Measurements from ENCODE around the gene BBS1.

The BBS1 gene

GRCh38 chr11:66549696-66550095, 39.3 kb downstream of the BBS1 start:
- peaks cover 5 to 36% of the 10 kb centered on the region in 2 experiments for H3K27me3 ChIP-seq (ENCODE audit: control insufficient read depth in 1 of 2, insufficient read depth in 1 of 2, low read length in 2 of 2)
- no peak overlapping the region for H3K27ac ChIP-seq (ENCODE audit: low read length, poor library complexity, severe bottlenecking)
- no peak overlapping the region for H3K18ac ChIP-seq (ENCODE audit: low read depth in 1 of 2, low read length in 2 of 2)
- H2BK5ac ChIP-seq (ENCODE audit: low read depth, low read length, poor library complexity, severe bottlenecking), result no peak overlapping the region
- no peak overlapping the region for H4K91ac ChIP-seq (ENCODE audit: low read length)
- DNase-seq, result no peak
- H2BK120ac ChIP-seq (ENCODE audit: low read depth, low read length), result no peak overlapping the region
- H3K36me3 ChIP-seq (ENCODE audit: control insufficient read depth in 1 of 2, insufficient read depth in 2 of 2, low read depth in 1 of 2, low read length in 2 of 2), result no peaks in the 10 kb centered on the region
- H3K79me1 ChIP-seq (replicated peaks; ENCODE audit: low read length, poor library complexity, severe bottlenecking), result no peaks in the 10 kb centered on the region
- H2BK12ac ChIP-seq (ENCODE audit: low read length in 2 of 2), result no peak overlapping the region
- H3K4me2 ChIP-seq (ENCODE audit: low read length, poor library complexity, severe bottlenecking), result no peak overlapping the region
- WGBS, result 89% methylated on average over 3 of the region's 3 CpGs
- H3K9me3 ChIP-seq (ENCODE audit: control insufficient read depth, low read length), result no peaks in the 10 kb centered on the region
- no peak overlapping the region for H3K4ac ChIP-seq (ENCODE audit: low read depth in 1 of 2, low read length in 2 of 2)
- H2AFZ ChIP-seq (ENCODE audit: low read depth, low read length), result no peak overlapping the region
- H2AK5ac ChIP-seq (ENCODE audit: low read length, severe bottlenecking), result no peak overlapping the region
- no peak overlapping the region for H2BK15ac ChIP-seq (ENCODE audit: low read depth, poor library complexity, severe bottlenecking)
- H3K4me1 ChIP-seq (ENCODE audit: control insufficient read depth, insufficient read depth, low read depth, low read length), result peaks cover 14% of the 10 kb centered on the region
- H3K14ac ChIP-seq (ENCODE audit: low read length in 2 of 2), result no peak overlapping the region
- no peak overlapping the region for H3K9ac ChIP-seq (ENCODE audit: low read length)
- no peak overlapping the region for H3K4me3 ChIP-seq (ENCODE audit: insufficient read depth in 1 of 2, low read depth in 1 of 2, low read length in 2 of 2)
- no peak overlapping the region for H3K23ac ChIP-seq (ENCODE audit: low read length in 2 of 2)
- H4K8ac ChIP-seq (ENCODE audit: low read length), result no peak overlapping the region

- no peak overlapping the region for H2BK120ac ChIP-seq (ENCODE audit: low read depth, low read length)
- no peaks in the 10 kb centered on the region for H3K36me3 ChIP-seq (ENCODE audit: control insufficient read depth in 1 of 2, insufficient read depth in 2 of 2, low read depth in 1 of 2, low read length in 2 of 2)
- no peaks in the 10 kb centered on the region for H3K9me3 ChIP-seq (ENCODE audit: control insufficient read depth, low read length)
- no peak overlapping the region for H4K91ac ChIP-seq (ENCODE audit: low read length)
- peaks cover 5 to 41% of the 10 kb centered on the region in 2 experiments for H3K27me3 ChIP-seq (ENCODE audit: control insufficient read depth in 1 of 2, insufficient read depth in 1 of 2, low read length in 2 of 2)
- H3K9ac ChIP-seq (ENCODE audit: low read length), result no peak overlapping the region
- H2AK5ac ChIP-seq (ENCODE audit: low read length, severe bottlenecking), result no peak overlapping the region
- H2AFZ ChIP-seq (ENCODE audit: low read depth, low read length), result no peak overlapping the region
- no peak overlapping the region for H2BK5ac ChIP-seq (ENCODE audit: low read depth, low read length, poor library complexity, severe bottlenecking)
- no peaks in the 10 kb centered on the region for H3K79me1 ChIP-seq (replicated peaks; ENCODE audit: low read length, poor library complexity, severe bottlenecking)
- no peak for DNase-seq
- no peak overlapping the region for H3K23ac ChIP-seq (ENCODE audit: low read length in 2 of 2)
- H2BK12ac ChIP-seq (ENCODE audit: low read length in 2 of 2), result no peak overlapping the region
- H2BK15ac ChIP-seq (ENCODE audit: low read depth, poor library complexity, severe bottlenecking), result no peak overlapping the region
- no peak overlapping the region for H4K8ac ChIP-seq (ENCODE audit: low read length)
- no peak overlapping the region for H3K4me2 ChIP-seq (ENCODE audit: low read length, poor library complexity, severe bottlenecking)
- H3K4me1 ChIP-seq (ENCODE audit: control insufficient read depth, insufficient read depth, low read depth, low read length), result peaks cover 11% of the 10 kb centered on the region
- no peak overlapping the region for H3K4me3 ChIP-seq (ENCODE audit: insufficient read depth in 1 of 2, low read depth in 1 of 2, low read length in 2 of 2)
- WGBS, result 77% methylated on average over 4 of the region's 4 CpGs
- no peak overlapping the region for H3K14ac ChIP-seq (ENCODE audit: low read length in 2 of 2)
- H3K4ac ChIP-seq (ENCODE audit: low read depth in 1 of 2, low read length in 2 of 2), result no peak overlapping the region
- H3K27ac ChIP-seq (ENCODE audit: low read length, poor library complexity, severe bottlenecking), result no peak overlapping the region
- H3K18ac ChIP-seq (ENCODE audit: low read depth in 1 of 2, low read length in 2 of 2), result no peak overlapping the region
These were observed 40.5 kb downstream of the BBS1 start for GRCh38 chr11:66550887-66551286.

GRCh38 chr11:66554602-66555001, 44.2 kb downstream of the BBS1 start:
- no peak overlapping the region for H2BK120ac ChIP-seq (ENCODE audit: low read depth, low read length)
- H3K23ac ChIP-seq (ENCODE audit: low read length in 2 of 2), result no peak overlapping the region
- no peak overlapping the region for H3K14ac ChIP-seq (ENCODE audit: low read length in 2 of 2)
- no peaks in the 10 kb centered on the region for H3K79me1 ChIP-seq (replicated peaks; ENCODE audit: low read length, poor library complexity, severe bottlenecking)
- H3K4me1 ChIP-seq (ENCODE audit: control insufficient read depth, insufficient read depth, low read depth, low read length), result no peaks in the 10 kb centered on the region
- H3K18ac ChIP-seq (ENCODE audit: low read depth in 1 of 2, low read length in 2 of 2), result no peak overlapping the region
- H4K91ac ChIP-seq (ENCODE audit: low read length), result no peak overlapping the region
- H2BK15ac ChIP-seq (ENCODE audit: low read depth, poor library complexity, severe bottlenecking), result no peak overlapping the region
- H2AK5ac ChIP-seq (ENCODE audit: low read length, severe bottlenecking), result no peak overlapping the region
- H3K9ac ChIP-seq (ENCODE audit: low read length), result no peak overlapping the region
- H3K9me3 ChIP-seq (ENCODE audit: control insufficient read depth, low read length), result no peaks in the 10 kb centered on the region
- no peak overlapping the region for H3K4me3 ChIP-seq (ENCODE audit: insufficient read depth in 1 of 2, low read depth in 1 of 2, low read length in 2 of 2)
- no peaks in the 10 kb centered on the region for H3K36me3 ChIP-seq (ENCODE audit: control insufficient read depth in 1 of 2, insufficient read depth in 2 of 2, low read depth in 1 of 2, low read length in 2 of 2)
- no peak overlapping the region for H2BK5ac ChIP-seq (ENCODE audit: low read depth, low read length, poor library complexity, severe bottlenecking)
- H3K27me3 ChIP-seq (ENCODE audit: control insufficient read depth in 1 of 2, insufficient read depth in 1 of 2, low read length in 2 of 2), result peaks cover 11 to 43% of the 10 kb centered on the region in 2 experiments
- H4K8ac ChIP-seq (ENCODE audit: low read length), result no peak overlapping the region
- no peak overlapping the region for H3K4me2 ChIP-seq (ENCODE audit: low read length, poor library complexity, severe bottlenecking)
- no peak for DNase-seq
- no peak overlapping the region for H3K27ac ChIP-seq (ENCODE audit: low read length, poor library complexity, severe bottlenecking)
- H2BK12ac ChIP-seq (ENCODE audit: low read length in 2 of 2), result no peak overlapping the region
- 86% methylated on average over 5 of the region's 5 CpGs for WGBS
- H3K4ac ChIP-seq (ENCODE audit: low read depth in 1 of 2, low read length in 2 of 2), result no peak overlapping the region
- H2AFZ ChIP-seq (ENCODE audit: low read depth, low read length), result no peak overlapping the region

- Histone ChIP-seq H3K9ac (ENCODE audit: low read length) (no peak overlapping the region), H2AFZ (ENCODE audit: low read depth, low read length) (no peak overlapping the region), H3K27ac (ENCODE audit: low read length, poor library complexity, severe bottlenecking) (no peak overlapping the region), H3K4ac (ENCODE audit: low read depth in 1 of 2, low read length in 2 of 2) (no peak overlapping the region), H2BK15ac (ENCODE audit: low read depth, poor library complexity, severe bottlenecking) (no peak overlapping the region), H3K36me3 (ENCODE audit: control insufficient read depth in 1 of 2, insufficient read depth in 2 of 2, low read depth in 1 of 2, low read length in 2 of 2) (no peaks in the 10 kb centered on the region), H4K91ac (ENCODE audit: low read length) (no peak overlapping the region), H2AK5ac (ENCODE audit: low read length, severe bottlenecking) (no peak overlapping the region), H2BK5ac (ENCODE audit: low read depth, low read length, poor library complexity, severe bottlenecking) (no peak overlapping the region), H2BK12ac (ENCODE audit: low read length in 2 of 2) (no peak overlapping the region), H4K8ac (ENCODE audit: low read length) (no peak overlapping the region), H3K79me1 (replicated peaks; ENCODE audit: low read length, poor library complexity, severe bottlenecking) (no peaks in the 10 kb centered on the region), H3K4me3 (ENCODE audit: insufficient read depth in 1 of 2, low read depth in 1 of 2, low read length in 2 of 2) (no peak overlapping the region), H2BK120ac (ENCODE audit: low read depth, low read length) (no peak overlapping the region), H3K18ac (ENCODE audit: low read depth in 1 of 2, low read length in 2 of 2) (no peak overlapping the region), H3K4me1 (ENCODE audit: control insufficient read depth, insufficient read depth, low read depth, low read length) (no peaks in the 10 kb centered on the region), H3K14ac (ENCODE audit: low read length in 2 of 2) (no peak overlapping the region), H3K9me3 (ENCODE audit: control insufficient read depth, low read length) (no peaks in the 10 kb centered on the region), H3K27me3 (ENCODE audit: control insufficient read depth in 1 of 2, insufficient read depth in 1 of 2, low read length in 2 of 2) (peaks cover 15 to 39% of the 10 kb centered on the region in 2 experiments), H3K23ac (ENCODE audit: low read length in 2 of 2) (no peak overlapping the region), H3K4me2 (ENCODE audit: low read length, poor library complexity, severe bottlenecking) (no peak overlapping the region)
- no peak for DNase-seq
- whole genome bisulfite sequencing, result 49% methylated on average over 3 of the region's 3 CpGs
These were observed 45.0 kb downstream of the BBS1 start for GRCh38 chr11:66555416-66555815.

Data from mesenchymal stem cell (in vitro differentiated cells and primary cell).